Measurements from ENCODE around the gene STIP1. TPM values are rescaled to one million over a fixed set of nuclear protein-coding genes. Genes with fewer than 3 reads are reported as not detected.

The STIP1 gene
- total RNA-seq, 1 experiment from 2014 or later = 336 TPM

- no peaks in the 10 kb centered on the region for H3K9me3 ChIP-seq (ENCODE audit: control insufficient read depth in 1 of 2, insufficient read depth in 1 of 2, low read depth in 1 of 2, low read length in 2 of 2)
- no peak overlapping the region for H3K4me3 ChIP-seq (replicated peaks in 1 of 2; ENCODE audit: low read depth in 1 of 2, low read length in 2 of 2)
- ChIA-PET POLR2A (interaction anchor here (1.4 kb wide), 1 partner anchor 63 kb away, joined by 3 read pairs; no protein-coding TSS in a partner anchor), RAD21 (ENCODE audit: low non-redundant PET in 1 of 2, low total read pairs in 2 of 2, uncharacterized antibody in 2 of 2, unreplicated experiment in 2 of 2) (no interaction called here), CTCF (interaction anchor here (1.9 kb wide), 1 partner anchor 108 kb away, joined by 4 read pairs; no protein-coding TSS in a partner anchor)
- peak overlapping the region; percentile 94 for H3K27ac ChIP-seq (ENCODE audit: low read depth, low read length)
- no peaks in the 10 kb centered on the region for H3K27me3 ChIP-seq (ENCODE audit: insufficient read depth, low read length)
- H3K79me2 ChIP-seq (ENCODE audit: insufficient read depth, low read length) = peaks cover 50% of the 10 kb centered on the region
- H4K20me1 ChIP-seq (ENCODE audit: insufficient read depth) = no peaks in the 10 kb centered on the region
- H2AFZ ChIP-seq (ENCODE audit: low read depth, low read length, poor library complexity, severe bottlenecking) = no peak overlapping the region
- peak overlapping the region; percentile 96 for H3K4me2 ChIP-seq (ENCODE audit: low read length)
- BruUV-seq (replicated peaks) = no TSS peak
- intact Hi-C loops (cut with micrococcal nuclease) = no loop called here
- DNase-seq (ENCODE audit: low read depth, low spot score) (no peak), ATAC-seq (no peak)
- H3K9me2 ChIP-seq (ENCODE audit: insufficient read depth) = no peaks in the 10 kb centered on the region
- H3K9ac ChIP-seq (ENCODE audit: low read length) = no peak overlapping the region
- H3K36me3 ChIP-seq (ENCODE audit: control insufficient read depth in 1 of 2, insufficient read depth in 2 of 2, low read length in 2 of 2) = peaks cover 0 to 6% of the 10 kb centered on the region in 2 experiments; a peak in 1 of 4 replicates
- peaks cover 34 to 76% of the 10 kb centered on the region in 2 experiments for H3K4me1 ChIP-seq (ENCODE audit: control insufficient read depth in 1 of 2, insufficient read depth in 2 of 2, low read length in 2 of 2)
- TF ChIP-seq TCF7L2 (IDR thresholded peaks at IDR 0.05; ENCODE audit: borderline replicate concordance, extremely low read depth, insufficient read depth, insufficient read length) = no peak
- no peak for TF ChIP-seq EGR1 (IDR thresholded peaks at IDR 0.05; ENCODE audit: low read depth)
- TF ChIP-seq ELF1 (IDR thresholded peaks at IDR 0.05; ENCODE audit: borderline replicate concordance, low read depth) = no peak
- no peak for TF ChIP-seq SP1 (IDR thresholded peaks at IDR 0.05; ENCODE audit: low read depth)
- TF ChIP-seq ZBTB33 (IDR thresholded peaks at IDR 0.05; ENCODE audit: extremely low read depth, insufficient replicate concordance, low read length) = no peak
- TF ChIP-seq, protein P1, sequence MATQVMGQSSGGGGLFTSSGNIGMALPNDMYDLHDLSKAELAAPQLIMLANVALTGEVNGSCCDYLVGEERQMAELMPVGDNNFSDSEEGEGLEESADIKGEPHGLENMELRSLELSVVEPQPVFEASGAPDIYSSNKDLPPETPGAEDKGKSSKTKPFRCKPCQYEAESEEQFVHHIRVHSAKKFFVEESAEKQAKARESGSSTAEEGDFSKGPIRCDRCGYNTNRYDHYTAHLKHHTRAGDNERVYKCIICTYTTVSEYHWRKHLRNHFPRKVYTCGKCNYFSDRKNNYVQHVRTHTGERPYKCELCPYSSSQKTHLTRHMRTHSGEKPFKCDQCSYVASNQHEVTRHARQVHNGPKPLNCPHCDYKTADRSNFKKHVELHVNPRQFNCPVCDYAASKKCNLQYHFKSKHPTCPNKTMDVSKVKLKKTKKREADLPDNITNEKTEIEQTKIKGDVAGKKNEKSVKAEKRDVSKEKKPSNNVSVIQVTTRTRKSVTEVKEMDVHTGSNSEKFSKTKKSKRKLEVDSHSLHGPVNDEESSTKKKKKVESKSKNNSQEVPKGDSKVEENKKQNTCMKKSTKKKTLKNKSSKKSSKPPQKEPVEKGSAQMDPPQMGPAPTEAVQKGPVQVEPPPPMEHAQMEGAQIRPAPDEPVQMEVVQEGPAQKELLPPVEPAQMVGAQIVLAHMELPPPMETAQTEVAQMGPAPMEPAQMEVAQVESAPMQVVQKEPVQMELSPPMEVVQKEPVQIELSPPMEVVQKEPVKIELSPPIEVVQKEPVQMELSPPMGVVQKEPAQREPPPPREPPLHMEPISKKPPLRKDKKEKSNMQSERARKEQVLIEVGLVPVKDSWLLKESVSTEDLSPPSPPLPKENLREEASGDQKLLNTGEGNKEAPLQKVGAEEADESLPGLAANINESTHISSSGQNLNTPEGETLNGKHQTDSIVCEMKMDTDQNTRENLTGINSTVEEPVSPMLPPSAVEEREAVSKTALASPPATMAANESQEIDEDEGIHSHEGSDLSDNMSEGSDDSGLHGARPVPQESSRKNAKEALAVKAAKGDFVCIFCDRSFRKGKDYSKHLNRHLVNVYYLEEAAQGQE (IDR thresholded peaks at IDR 0.05; ENCODE audit: low read depth) = no peak
- TF ChIP-seq ATF3 (IDR thresholded peaks at IDR 0.05) = no peak
- TF ChIP-seq POLR2A (IDR thresholded peaks at IDR 0.05; ENCODE audit: borderline replicate concordance, extremely low read depth, insufficient read depth, insufficient read length) = no peak
Measured at GRCh38 chr11:64248578-64248977, 62.6 kb downstream of the STIP1 start.

All from HCT116 (cell line).